ENCODE measurements around the gene CDH26. TPM values are rescaled to one million over a fixed set of nuclear protein-coding genes. Genes with fewer than 3 reads are reported as not detected.

CDH26 gene
- total RNA-seq, 2 donors from 2014 or later, result 0.52 to 2.1 TPM

GRCh38 chr20:59972037-59972801 lies 14.0 kb downstream of the CDH26 start:
- intact Hi-C loops (cut with DNase I), result no loop called here
- no peak for DNase-seq (ENCODE audit: low spot score)

GRCh38 chr20:59976156-59976782 lies 18.0 kb downstream of the CDH26 start:
- intact Hi-C loops (cut with DNase I), result no loop called here
- DNase-seq (ENCODE audit: low spot score), result no peak

- intact Hi-C loops (cut with DNase I), result no loop called here
- no peak for DNase-seq (ENCODE audit: low spot score)
Observed at GRCh38 chr20:59977086-59977485, 18.9 kb downstream of the CDH26 start.

- intact Hi-C loops (cut with DNase I), result no loop called here
- no peak for DNase-seq (ENCODE audit: low spot score)
Observed at GRCh38 chr20:59983076-59983475, 24.9 kb downstream of the CDH26 start.

DNA sequence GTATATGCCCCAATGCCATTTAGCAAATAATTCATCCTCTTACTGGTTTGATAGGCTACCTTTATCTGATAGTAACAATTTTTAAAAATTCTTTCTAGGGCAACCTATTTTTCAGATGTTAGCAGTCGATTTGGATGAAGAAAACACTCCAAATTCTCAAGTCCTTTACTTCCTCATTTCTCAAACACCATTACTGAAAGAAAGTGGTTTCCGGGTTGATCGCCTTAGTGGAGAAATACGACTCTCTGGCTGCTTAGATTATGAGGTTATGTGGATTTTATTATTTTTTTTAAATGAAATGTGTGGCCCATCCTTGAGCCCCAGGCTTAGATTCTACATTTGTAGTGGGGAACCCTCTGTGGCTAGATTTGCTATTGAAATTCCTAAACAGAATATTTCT lies 26.3 kb downstream of the CDH26 start:
- intact Hi-C loops (cut with DNase I), result no loop called here
- DNase-seq (ENCODE audit: low spot score), result no peak

DNA sequence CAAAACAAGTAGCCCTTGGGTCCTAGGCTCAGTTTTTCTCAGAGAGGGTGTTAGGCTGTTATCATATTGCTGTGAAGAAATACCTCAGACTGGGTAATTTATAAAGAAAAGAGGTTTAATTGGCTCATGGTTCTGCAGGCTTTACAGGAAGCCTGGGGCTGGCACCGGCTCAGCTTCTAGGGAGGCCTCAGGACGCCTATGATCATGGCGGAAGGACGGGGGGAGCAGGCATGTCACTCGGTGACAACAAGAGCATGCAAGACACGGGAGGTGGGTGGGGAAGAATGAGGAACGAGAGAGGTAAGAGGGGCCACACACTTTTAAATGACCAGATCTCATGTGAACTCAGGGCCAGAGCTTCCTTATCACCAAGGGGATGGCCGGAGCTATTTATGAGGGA lies 26.9 kb downstream of the CDH26 start:
- intact Hi-C loops (cut with DNase I), result no loop called here
- DNase-seq (ENCODE audit: low spot score), result no peak

DNA sequence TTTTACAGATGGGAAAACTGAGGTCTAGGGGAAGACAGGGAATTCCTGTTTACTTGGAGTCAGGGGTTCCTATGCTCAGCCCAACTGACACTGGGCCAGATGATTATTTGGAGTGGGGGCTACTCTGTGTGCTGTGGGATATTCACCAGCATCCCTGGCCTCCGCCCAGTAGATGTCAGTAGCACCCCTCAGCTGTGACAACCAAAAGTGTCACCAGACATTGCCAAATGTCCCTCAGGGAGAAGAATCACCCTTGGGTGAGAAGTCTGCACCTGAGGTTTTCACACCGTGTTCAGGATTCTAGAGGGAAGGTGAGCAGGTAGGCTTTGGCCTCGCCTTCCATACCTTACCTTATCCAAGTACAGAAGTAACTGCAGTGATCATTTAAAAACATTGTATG lies 27.6 kb downstream of the CDH26 start:
- intact Hi-C loops (cut with DNase I), result no loop called here
- DNase-seq (ENCODE audit: low spot score), result no peak

GRCh38 chr20:59987135-59987534 lies 28.9 kb downstream of the CDH26 start:
- intact Hi-C loops (cut with DNase I), result no loop called here

DNA sequence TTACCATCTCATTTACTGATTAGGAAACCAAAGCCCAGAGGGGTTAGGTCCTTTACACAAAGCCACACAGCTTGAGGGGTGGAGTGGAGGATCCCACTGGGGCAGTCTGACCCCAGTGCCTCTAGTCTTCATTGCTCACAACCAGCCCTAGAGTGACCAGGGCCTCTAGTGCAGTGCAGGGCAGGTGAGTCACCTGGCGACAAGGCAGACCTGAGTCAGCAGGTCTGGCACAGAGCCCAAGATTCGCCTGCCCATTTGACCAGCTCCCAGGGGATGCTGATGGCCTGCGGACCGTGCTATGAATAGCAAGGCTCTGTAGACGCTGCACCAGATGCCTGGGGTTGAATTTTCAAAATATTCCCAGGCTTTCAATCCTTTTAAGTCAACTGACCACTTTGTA lies 29.9 kb downstream of the CDH26 start:
- no peak for DNase-seq (ENCODE audit: low spot score)
- intact Hi-C loops (cut with DNase I), result no loop called here

More at GRCh38 chr20:59987135-59987534, 28.9 kb downstream of the CDH26 start:
- no peak for DNase-seq (ENCODE audit: low spot score)

DNA sequence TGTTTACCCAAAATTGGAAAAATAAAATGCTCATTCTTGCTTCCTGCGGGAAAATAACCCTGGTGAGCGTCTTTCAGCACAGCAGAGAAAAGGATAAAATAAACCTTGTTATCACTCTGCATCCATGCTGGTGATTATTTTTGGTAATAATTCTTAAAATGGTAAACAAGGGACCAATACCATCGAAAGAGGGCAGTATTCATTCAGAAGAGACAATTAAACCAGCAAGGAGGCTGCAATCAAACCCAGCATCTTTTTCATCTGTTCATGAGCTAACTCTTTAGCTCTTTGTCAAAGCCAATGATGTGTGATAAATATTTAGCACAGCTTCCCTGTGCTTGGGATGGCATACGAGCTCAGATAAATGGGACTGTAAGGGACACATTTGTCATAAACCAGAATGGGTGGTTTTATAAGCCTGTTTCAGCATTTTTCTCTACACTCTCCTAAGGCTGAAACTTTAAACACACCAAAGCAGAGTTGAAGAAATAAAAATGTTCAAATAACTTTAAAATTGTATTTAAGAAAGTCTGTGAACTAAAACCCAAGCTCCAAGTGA lies 34.4 kb downstream of the CDH26 start:
- DNase-seq (ENCODE audit: low spot score), result no peak
- intact Hi-C loops (cut with DNase I), result no loop called here

DNA sequence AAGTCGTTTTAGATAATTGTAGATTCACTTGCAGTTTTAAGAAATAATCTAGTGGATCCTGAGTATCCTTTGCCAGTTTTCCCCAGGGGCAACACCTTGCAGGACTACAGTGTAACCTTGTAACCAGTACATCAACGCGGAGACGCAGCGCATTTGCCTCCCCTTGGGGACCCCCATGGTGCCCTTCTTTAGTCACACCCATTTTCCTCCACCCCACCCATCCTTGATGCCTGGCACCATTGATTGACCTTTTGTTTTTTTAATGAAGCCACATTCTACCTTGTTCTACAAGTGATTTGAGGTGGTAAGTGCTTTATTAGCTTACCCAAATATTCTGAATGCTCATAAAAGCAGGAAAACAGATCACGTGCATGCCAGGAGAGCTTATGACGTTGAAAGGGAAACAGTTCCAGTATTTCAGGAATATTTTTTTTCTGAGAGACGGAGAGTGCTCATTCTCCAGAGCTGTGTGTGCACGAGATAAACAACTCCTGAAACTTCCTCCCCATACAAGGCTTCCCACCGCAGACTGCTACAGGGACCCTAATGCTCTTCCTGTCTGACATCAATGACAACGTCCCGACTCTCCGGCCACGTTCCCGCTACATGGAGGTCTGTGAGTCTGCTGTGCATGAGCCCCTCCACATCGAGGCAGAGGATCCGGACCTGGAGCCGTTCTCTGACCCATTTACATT lies 35.7 kb downstream of the CDH26 start:
- intact Hi-C loops (cut with DNase I), result no loop called here
- DNase-seq (ENCODE audit: low spot score), result no peak

DNA sequence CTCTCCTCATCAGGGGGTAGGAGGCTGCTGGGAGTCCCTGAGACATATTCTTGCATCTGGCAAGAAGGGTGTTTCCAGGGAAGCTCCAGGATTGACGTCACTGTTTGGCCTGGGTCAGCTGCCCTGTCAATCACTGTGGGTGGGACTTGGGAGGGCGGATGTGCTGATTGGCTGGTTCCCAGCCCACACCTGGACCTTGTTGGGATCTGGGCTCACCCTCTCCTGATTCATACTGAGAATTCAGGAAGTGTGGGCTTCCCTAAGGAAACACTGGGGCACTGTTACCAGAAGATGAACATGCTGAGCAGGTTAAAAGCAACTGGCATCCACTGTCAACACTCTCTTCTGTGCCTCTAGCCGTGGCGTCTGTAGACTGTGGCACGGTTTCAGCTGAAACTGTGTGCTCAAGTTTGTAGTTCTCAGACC lies 36.5 kb downstream of the CDH26 start:
- intact Hi-C loops (cut with DNase I), result loop anchor here in 1 of 2 donors (5.0 kb wide), 1 partner anchor 332 kb away; no protein-coding TSS in a partner anchor
- DNase-seq (ENCODE audit: low spot score), result no peak

- DNase-seq (ENCODE audit: low spot score), result no peak
- intact Hi-C loops (cut with DNase I), result loop anchor here in 1 of 2 donors (5.0 kb wide), 1 partner anchor 334 kb away; no protein-coding TSS in a partner anchor
Observed at GRCh38 chr20:59996108-59996507, 37.9 kb downstream of the CDH26 start.

GRCh38 chr20:59997896-59998295 lies 39.7 kb downstream of the CDH26 start:
- no peak for DNase-seq (ENCODE audit: low spot score)
- intact Hi-C loops (cut with DNase I), result loop anchor here in 1 of 2 donors (5.0 kb wide), 1 partner anchor 336 kb away; no protein-coding TSS in a partner anchor

DNA sequence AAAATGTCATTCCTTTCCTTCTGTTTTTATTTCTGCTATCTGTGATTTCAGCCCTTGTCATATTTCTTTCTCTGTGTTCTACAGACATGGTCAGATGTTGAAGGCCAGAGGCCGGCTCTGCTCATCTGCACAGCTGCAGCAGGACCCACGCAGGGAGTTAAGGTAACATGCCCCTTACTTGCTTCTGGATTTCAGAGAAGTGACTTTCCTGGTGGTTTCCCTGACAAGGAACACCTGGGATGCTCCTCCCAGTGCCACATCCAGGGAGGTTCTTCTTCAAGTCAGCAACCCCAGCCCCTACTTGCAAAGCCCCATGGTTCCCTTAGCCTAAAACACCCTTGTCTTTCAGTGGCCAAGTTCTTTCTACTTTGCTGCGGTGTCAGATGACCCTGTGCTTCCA lies 41.3 kb downstream of the CDH26 start:
- DNase-seq (ENCODE audit: low spot score), result no peak
- intact Hi-C loops (cut with DNase I), result loop anchor here in 1 of 2 donors (5.0 kb wide), 1 partner anchor 337 kb away; no protein-coding TSS in a partner anchor

DNA sequence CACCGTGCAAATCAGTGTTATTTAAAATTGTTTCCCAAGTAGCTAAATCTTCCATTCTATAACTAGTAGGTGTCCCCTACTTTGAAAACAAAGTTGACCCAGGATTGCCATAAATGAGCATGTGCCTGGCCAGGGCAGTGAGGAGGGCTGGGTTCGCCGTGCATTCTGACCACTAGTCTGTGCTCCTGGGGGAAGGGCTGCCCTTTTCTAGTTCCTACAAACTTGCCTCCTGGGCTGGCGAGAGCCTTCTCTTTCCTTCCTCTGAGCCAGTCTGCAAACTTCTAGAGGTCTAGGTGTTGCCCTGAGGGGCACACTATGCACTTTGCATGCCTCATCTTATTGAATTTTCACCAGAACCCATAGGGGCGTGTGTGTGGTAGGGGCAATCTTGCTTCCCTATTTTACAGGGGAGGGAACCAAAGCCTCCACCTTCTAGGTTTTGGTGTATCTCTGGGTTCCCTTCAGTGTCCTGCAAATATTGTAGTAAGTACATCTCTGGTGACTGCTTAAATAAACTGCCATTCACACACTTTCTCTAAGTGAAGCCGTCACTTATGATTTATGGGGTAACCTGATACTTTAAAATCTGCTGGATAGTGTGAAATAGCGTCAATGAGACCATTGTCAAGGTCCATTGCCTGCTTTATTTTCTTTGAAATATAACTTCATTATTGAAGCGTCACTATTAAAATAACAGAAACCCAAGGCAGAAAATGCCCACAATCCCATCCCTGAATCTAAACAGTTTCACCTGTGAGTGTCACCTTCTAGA lies 42.2 kb downstream of the CDH26 start:
- intact Hi-C loops (cut with DNase I), result no loop called here
- no peak for DNase-seq (ENCODE audit: low spot score)

DNA sequence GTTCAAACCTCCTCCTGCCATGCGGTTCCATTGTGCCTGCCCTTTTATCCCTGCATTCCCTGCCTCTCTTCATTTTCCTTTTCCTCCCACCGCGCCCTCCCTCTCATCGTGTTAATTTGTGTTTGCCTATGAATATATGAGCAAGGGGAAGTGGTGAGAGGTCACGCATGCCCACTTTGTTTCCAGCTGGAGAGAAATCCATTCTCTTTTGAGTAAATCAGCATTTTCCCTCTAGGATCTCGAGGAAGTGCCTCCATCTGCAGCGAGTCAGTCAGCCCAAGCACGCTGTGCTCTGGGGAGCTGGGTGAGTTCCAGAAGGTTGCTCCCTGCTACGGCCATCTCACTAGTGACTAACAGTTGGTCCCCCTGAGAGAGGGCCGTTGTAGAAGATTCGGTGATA lies 42.9 kb downstream of the CDH26 start:
- no peak for DNase-seq (ENCODE audit: low spot score)
- intact Hi-C loops (cut with DNase I), result no loop called here

GRCh38 chr20:60003776-60004175 lies 45.6 kb downstream of the CDH26 start:
- no peak for DNase-seq (ENCODE audit: low spot score)
- intact Hi-C loops (cut with DNase I), result no loop called here

DNA sequence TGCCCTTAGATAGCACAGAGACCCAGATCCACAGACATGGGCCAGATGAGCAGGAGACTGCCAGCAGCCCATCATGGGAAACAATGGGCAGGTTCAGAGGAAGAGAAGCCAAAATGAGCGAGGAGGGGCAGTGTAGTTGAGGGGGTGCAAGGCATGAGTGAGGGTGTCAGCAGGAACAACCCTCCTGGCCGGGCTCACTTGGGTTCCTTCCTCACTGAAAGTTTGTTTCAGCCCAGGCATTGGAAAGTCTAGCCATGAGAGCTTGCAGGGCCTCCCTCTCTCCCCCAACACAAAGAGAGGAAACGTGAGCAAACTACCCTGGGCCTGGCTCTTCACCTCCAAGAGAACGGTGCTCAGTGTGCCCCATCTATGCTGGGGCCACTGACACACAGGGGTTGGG lies 48.0 kb downstream of the CDH26 start:
- intact Hi-C loops (cut with DNase I), result no loop called here
- no peak for DNase-seq (ENCODE audit: low spot score)
